Uterus (tissue), 4 donors: Measurements from ENCODE around the gene TPBG. TPM values are rescaled to one million over a fixed set of nuclear protein-coding genes. Genes with fewer than 3 reads are reported as not detected.

Experiments used
- DNase-seq, 2 donors: peaks; one replicate each; pipeline ENCODE4 v3.0.0-alpha.2; 2019 to 2020
- H3K27ac ChIP-seq, 2 donors: fragments of 200-600 bp; sonication (generic); 1 replicate in 1 of 2; 2 replicates in 1 of 2; pipeline ENCODE4 v1.5.1; 2016 to 2018
- H3K27me3 ChIP-seq, 2 donors: fragments of 200-600 bp; sonication (generic); one replicate each; pipeline ENCODE4 v1.5.1; 2018 to 2019; ENCODE audit warnings: control low read depth in 1 of 2
- H3K36me3 ChIP-seq, 2 donors: fragments of 200-600 bp; sonication (generic); one replicate each; pipeline ENCODE4 v1.5.1; 2019; ENCODE audit warnings: control low read depth in 1 of 2
- H3K4me1 ChIP-seq, 2 donors: fragments of 200-600 bp; sonication (generic); one replicate each; pipeline ENCODE4 v1.5.1; 2018 to 2019; ENCODE audit warnings: control low read depth in 1 of 2
- H3K4me3 ChIP-seq, 2 donors: fragments of 200-600 bp; sonication (generic); 1 replicate in 1 of 2; 2 replicates in 1 of 2; pipeline ENCODE4 v1.5.1; 2018 to 2019; ENCODE audit warnings: mild to moderate bottlenecking in 1 of 2
- H3K9me3 ChIP-seq, 2 donors: fragments of 200-600 bp; sonication (generic); one replicate each; pipeline ENCODE4 v1.5.1; 2019; ENCODE audit warnings: control low read depth in 1 of 2
- POLR2A ChIP-seq, 2 donors: fragments of 450-650 bp; IDR thresholded peaks; one replicate each; pipeline ENCODE4 v1.6.1; 2016; ENCODE audit warnings: antibody characterized with exemption in 2 of 2, mild to moderate bottlenecking in 1 of 2, moderate library complexity in 1 of 2
- intact Hi-C: fragments of 100-400 bp; cut with DNase I; formaldehyde crosslinking; loops from one replicate; pipeline ENCODE4 v1.15.1; 2023; ENCODE audit warnings: low total_unique reads
- total RNA-seq, 4 donors: library from RNA; depleted of rRNA in 3 of 4; stranded (reverse); fragments of >200 nt in 3 of 4; gene quantifications; one replicate each; pipeline versions ENCODE4 v1.1.0 to v1.2.4, GENCODE V29; 2014 to 2023
- TF ChIP-seq, protein P1 (sequence below), 4 experiments: fragments of 200-600 bp in 2 of 4; fragments of 450-650 bp in 2 of 4; sonication (generic) in 2 of 4; IDR thresholded peaks; one replicate each; pipeline ENCODE4 v1.5.1; 2016 to 2019; ENCODE audit warnings: antibody characterized with exemption in 4 of 4, mild to moderate bottlenecking in 2 of 4, moderate library complexity in 1 of 4
- donor health status: DM: yes; HTN: yes; CAD: no.

Gene TPBG
- total RNA-seq, 4 donors from 2014 or later, result 11.5 to 37.5 (median 29.6) TPM

DNA sequence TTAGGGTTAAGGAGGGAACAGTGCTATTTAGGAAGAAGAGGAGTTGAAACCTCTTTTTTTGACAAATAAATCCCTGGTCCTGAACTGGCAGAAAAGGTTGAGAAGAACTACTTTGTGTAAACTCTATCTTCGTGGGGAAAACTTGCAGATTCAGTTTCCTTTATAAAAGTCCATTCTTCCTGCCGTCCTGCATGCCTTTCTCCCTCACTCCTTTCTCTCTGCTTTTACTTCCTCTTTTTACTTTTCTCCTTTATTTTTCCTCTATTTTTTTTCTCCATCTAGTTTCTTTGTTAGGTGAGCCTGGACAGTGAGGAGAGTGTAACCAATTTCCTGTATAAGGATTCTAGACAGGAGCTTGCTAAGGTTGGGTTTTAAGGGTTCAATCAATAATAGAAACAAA is 52.7 kb downstream of the TPBG start:
- intact Hi-C loops, result no loop called here
- Histone ChIP-seq H3K9me3 (no peaks in the 10 kb centered on the region), H3K27me3 (no peaks in the 10 kb centered on the region), H3K36me3 (no peaks in the 10 kb centered on the region), H3K27ac (no peak overlapping the region), H3K4me3 (no peak overlapping the region), H3K4me1 (no peaks in the 10 kb centered on the region)
- TF ChIP-seq POLR2A (IDR thresholded peaks at IDR 0.05), result no peak
- TF ChIP-seq, protein P1, sequence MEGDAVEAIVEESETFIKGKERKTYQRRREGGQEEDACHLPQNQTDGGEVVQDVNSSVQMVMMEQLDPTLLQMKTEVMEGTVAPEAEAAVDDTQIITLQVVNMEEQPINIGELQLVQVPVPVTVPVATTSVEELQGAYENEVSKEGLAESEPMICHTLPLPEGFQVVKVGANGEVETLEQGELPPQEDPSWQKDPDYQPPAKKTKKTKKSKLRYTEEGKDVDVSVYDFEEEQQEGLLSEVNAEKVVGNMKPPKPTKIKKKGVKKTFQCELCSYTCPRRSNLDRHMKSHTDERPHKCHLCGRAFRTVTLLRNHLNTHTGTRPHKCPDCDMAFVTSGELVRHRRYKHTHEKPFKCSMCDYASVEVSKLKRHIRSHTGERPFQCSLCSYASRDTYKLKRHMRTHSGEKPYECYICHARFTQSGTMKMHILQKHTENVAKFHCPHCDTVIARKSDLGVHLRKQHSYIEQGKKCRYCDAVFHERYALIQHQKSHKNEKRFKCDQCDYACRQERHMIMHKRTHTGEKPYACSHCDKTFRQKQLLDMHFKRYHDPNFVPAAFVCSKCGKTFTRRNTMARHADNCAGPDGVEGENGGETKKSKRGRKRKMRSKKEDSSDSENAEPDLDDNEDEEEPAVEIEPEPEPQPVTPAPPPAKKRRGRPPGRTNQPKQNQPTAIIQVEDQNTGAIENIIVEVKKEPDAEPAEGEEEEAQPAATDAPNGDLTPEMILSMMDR (IDR thresholded peaks at IDR 0.05), result no peak
- no peak for DNase-seq

Other genes starting within 250 kb of the TPBG start
- 10 to 100 TPM; 17.7 to 82.6 (median 34.3) TPM for gene IBTK, start 116.1 kb upstream of the TPBG start, total RNA-seq